Omental fat pad (tissue), 4 donors: ENCODE measurements around the gene DNAJC6. TPM values are rescaled to one million over a fixed set of nuclear protein-coding genes. Genes with fewer than 3 reads are reported as not detected.

Experiments
- ATAC-seq: fragments of 150-250 bp; one replicate; pipeline ENCODE4 v1.9.1; 2016; ENCODE audit warnings: mild to moderate bottlenecking, moderate library complexity; ENCODE audit not compliant: low FRiP score
- DNase-seq: peaks from one replicate; pipeline ENCODE4 v3.0.0-alpha.2; 2019; ENCODE audit warnings: low spot score
- CTCF ChIP-seq, 3 donors: fragments of 450-650 bp; IDR thresholded peaks; one replicate each; pipeline ENCODE4 v1.5.1; 2016 to 2017; ENCODE audit warnings: antibody characterized with exemption in 3 of 3, mild to moderate bottlenecking in 3 of 3, moderate library complexity in 2 of 3
- total RNA-seq, 4 donors: library from RNA; depleted of rRNA; stranded (reverse); fragments of >200 nt; gene quantifications; one replicate each; pipeline ENCODE4 v1.1.0, GENCODE V29; 2016

The DNAJC6 gene
- total RNA-seq, 4 donors from 2014 or later, result 1.9 to 5.1 (median 3.6) TPM

GRCh38 chr1:65292861-65293593 is 16.3 kb upstream of the DNAJC6 start:
- no peak for DNase-seq
- no peak for TF ChIP-seq CTCF (IDR thresholded peaks at IDR 0.05)
- no peak for ATAC-seq

GRCh38 chr1:65297706-65298105 is 11.6 kb upstream of the DNAJC6 start:
- TF ChIP-seq CTCF (IDR thresholded peaks at IDR 0.05), result no peak
- ATAC-seq (no peak), DNase-seq (no peak)

- DNase-seq (no peak), ATAC-seq (no peak)
- no peak for TF ChIP-seq CTCF (IDR thresholded peaks at IDR 0.05)
Observed at GRCh38 chr1:65299328-65299727, 10.0 kb upstream of the DNAJC6 start.

GRCh38 chr1:65308781-65309303 is 501 bp upstream of the DNAJC6 start:
- DNase-seq (no peak), ATAC-seq (no peak)
- no peak for TF ChIP-seq CTCF (IDR thresholded peaks at IDR 0.05)

- DNase-seq, result no peak
- TF ChIP-seq CTCF (IDR thresholded peaks at IDR 0.05), result no peak
- peak; percentile 49 for ATAC-seq
Observed at GRCh38 chr1:65310078-65310587, 790 bp downstream of the DNAJC6 start.

GRCh38 chr1:65311760-65312159 is 2.4 kb downstream of the DNAJC6 start:
- DNase-seq (no peak), ATAC-seq (no peak)
- TF ChIP-seq CTCF (IDR thresholded peaks at IDR 0.05), result no peak

GRCh38 chr1:65316233-65316632 is 6.9 kb downstream of the DNAJC6 start:
- ATAC-seq, result no peak

More at GRCh38 chr1:65316233-65316632, 6.9 kb downstream of the DNAJC6 start:
- no peak for DNase-seq
- no peak for TF ChIP-seq CTCF (IDR thresholded peaks at IDR 0.05)
